SK-N-MC (cell line): Measurements from ENCODE around the gene SLC2A9.

ENCODE experiments used
- DNase-seq: peaks from one replicate; pipeline ENCODE4 v3.0.0-alpha.2; 2011; ENCODE audit warnings: low read depth, low spot score
- H3K27ac ChIP-seq: fragments of 200-600 bp; sonication (generic); 2 replicates; pipeline ENCODE4 v1.5.1; 2016; ENCODE audit warnings: mixed run types
- H3K36me3 ChIP-seq: fragments of 200-600 bp; sonication (generic); 2 replicates; pipeline ENCODE4 v1.6.1; 2017; ENCODE audit warnings: antibody characterized with exemption, low read length, mixed read lengths; ENCODE audit not compliant: insufficient read depth
- H3K4me3 ChIP-seq: fragments of 200-600 bp; sonication (generic); 2 replicates; pipeline ENCODE4 v1.5.1; 2016
- H3K9ac ChIP-seq: fragments of 200-600 bp; sonication (generic); 2 replicates; pipeline ENCODE4 v1.8.0; 2017; ENCODE audit warnings: mixed run types, mixed read lengths; ENCODE audit not compliant: insufficient read length
- H3K9me3 ChIP-seq: fragments of 200-600 bp; sonication (generic); 2 replicates; pipeline ENCODE4 v1.6.1; 2017; ENCODE audit warnings: low read depth, mild to moderate bottlenecking, antibody characterized with exemption, low read length, moderate library complexity, mixed read lengths
- EZH2 ChIP-seq: fragments of 200-600 bp; sonication (generic); IDR thresholded peaks from one replicate; pipeline ENCODE4 v1.6.1; 2017; ENCODE audit warnings: antibody characterized with exemption
- FOXP2 ChIP-seq: optimal IDR thresholded peaks from 2 replicates; pipeline ENCODE3; 2011; ENCODE audit warnings: mild to moderate bottlenecking, moderate library complexity; ENCODE audit not compliant: insufficient read depth; ENCODE audit errors: extremely low read length, control extremely low read depth
- POLR2AphosphoS5 ChIP-seq: IDR thresholded peaks from 2 replicates; pipeline ENCODE4 v1.6.1; 2012; ENCODE audit warnings: mild to moderate bottlenecking, low read depth, low read length, borderline replicate concordance

The SLC2A9 gene

DNA sequence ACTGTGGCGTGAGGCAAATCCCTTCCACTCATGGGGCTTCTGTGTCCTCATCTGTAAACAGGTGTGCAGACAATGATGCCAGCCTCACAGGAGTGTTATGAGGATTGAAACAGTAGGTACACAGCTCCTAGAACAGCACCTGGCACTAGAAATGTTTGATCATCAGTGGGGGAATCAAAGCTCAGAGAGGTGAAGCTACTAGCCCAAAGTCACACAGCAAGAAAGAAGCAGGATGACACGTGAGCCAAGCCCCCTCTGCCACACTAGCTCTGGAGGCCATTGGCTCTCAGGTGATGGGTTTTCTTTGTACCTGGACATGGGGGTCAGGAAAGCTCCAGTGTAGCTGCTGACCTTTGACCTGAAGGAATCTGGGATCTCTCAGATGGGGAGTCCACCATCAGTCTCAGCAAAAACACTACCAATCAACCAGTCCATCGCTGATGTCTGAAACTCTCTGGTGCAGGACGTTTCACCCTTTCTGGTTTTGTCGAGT, 13.4 kb upstream of the SLC2A9 start:
- no peak overlapping the region for H3K27ac ChIP-seq
- H3K36me3 ChIP-seq, result no peaks in the 10 kb centered on the region
- TF ChIP-seq POLR2AphosphoS5 (no peak), FOXP2 (no peak), EZH2 (no peak)
- H3K9me3 ChIP-seq, result no peaks in the 10 kb centered on the region
- no peak overlapping the region for H3K9ac ChIP-seq
- H3K4me3 ChIP-seq, result no peak overlapping the region
- no peak for DNase-seq

DNA sequence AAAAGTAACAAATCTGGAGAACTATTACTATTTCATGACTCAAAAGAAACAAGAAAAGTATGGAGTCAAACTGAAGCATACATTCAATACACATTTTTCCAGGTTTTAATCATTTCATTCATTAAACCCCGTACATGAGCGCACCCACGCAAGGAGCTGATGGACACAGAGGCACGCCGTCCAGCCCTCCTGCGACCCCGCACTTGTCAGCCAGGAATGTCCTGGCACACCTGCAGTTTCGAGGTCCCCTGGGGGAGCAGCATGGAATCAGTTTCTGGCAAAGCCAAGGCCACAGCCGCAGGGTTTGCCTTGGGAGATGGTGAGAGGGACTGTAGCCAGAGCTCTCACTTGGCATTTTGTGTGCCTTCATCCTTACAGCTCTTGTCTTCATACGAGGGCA, 12.8 kb upstream of the SLC2A9 start:
- H3K4me3 ChIP-seq, result no peak overlapping the region
- no peak for TF ChIP-seq FOXP2
- no peak for TF ChIP-seq POLR2AphosphoS5
- no peak for TF ChIP-seq EZH2
- DNase-seq, result no peak
- H3K27ac ChIP-seq, result no peak overlapping the region
- H3K9me3 ChIP-seq, result no peaks in the 10 kb centered on the region
- no peak overlapping the region for H3K9ac ChIP-seq
- H3K36me3 ChIP-seq, result no peaks in the 10 kb centered on the region

DNA sequence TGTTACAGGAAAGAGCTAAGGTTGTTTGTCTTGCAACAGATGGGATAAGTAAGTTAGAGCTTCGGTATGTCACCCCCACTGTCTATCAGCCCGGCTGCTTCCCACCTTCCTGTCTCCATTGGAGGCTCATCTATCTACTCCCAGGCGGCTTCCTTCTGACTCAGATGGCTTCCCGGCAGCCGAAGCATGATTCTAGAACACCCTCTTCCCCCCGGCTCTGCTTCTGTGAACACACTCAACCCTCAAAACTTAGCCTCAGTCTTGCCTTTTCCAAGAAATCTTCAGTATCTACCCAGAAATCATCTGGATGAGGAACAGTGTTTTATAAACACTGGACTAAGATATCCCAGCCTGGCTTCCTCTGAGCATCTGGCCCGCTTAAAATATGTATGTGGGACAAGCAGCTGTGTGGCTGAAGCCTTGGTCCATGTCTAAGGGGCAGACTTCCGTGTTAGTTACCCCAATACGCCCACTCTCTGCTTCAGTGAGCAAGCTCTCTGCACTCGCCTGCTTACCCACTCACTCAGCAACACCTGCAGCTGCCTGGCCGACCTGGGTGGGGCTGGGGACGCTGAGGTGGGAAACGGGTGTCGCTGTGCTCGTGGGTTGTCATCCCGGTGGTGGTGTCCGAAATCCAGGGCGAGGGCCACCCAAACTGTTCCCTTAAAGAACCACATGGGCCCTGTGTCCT, 12.0 kb upstream of the SLC2A9 start:
- DNase-seq, result no peak
- Histone ChIP-seq H3K36me3 (no peaks in the 10 kb centered on the region), H3K27ac (no peak overlapping the region), H3K4me3 (no peak overlapping the region), H3K9ac (no peak overlapping the region), H3K9me3 (no peaks in the 10 kb centered on the region)
- TF ChIP-seq EZH2, result no peak

DNA sequence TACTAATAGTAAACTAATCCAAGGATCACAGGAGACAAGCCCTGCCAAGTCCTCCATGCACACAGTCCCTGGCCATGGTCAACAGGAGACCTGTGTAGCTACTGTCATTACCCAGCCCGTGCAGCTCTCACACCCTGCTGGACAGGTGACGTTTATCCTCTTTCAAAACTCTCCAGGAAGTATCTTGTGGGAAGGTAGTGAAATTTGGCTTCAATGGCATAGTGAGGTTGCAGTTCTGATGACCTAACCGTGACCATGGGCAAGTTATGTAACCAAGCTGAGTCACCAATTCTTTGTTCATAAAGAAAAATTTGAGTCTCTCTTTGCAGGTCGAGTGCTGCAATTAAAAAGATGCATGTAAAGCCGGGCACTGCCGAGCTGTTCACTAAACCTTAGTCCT, 11.3 kb upstream of the SLC2A9 start:
- no peak for DNase-seq
- Histone ChIP-seq H3K27ac (no peak overlapping the region), H3K4me3 (no peak overlapping the region), H3K9me3 (no peaks in the 10 kb centered on the region), H3K36me3 (no peaks in the 10 kb centered on the region), H3K9ac (no peak overlapping the region)
- no peak for TF ChIP-seq EZH2
- TF ChIP-seq POLR2AphosphoS5, result no peak
- no peak for TF ChIP-seq FOXP2

DNA sequence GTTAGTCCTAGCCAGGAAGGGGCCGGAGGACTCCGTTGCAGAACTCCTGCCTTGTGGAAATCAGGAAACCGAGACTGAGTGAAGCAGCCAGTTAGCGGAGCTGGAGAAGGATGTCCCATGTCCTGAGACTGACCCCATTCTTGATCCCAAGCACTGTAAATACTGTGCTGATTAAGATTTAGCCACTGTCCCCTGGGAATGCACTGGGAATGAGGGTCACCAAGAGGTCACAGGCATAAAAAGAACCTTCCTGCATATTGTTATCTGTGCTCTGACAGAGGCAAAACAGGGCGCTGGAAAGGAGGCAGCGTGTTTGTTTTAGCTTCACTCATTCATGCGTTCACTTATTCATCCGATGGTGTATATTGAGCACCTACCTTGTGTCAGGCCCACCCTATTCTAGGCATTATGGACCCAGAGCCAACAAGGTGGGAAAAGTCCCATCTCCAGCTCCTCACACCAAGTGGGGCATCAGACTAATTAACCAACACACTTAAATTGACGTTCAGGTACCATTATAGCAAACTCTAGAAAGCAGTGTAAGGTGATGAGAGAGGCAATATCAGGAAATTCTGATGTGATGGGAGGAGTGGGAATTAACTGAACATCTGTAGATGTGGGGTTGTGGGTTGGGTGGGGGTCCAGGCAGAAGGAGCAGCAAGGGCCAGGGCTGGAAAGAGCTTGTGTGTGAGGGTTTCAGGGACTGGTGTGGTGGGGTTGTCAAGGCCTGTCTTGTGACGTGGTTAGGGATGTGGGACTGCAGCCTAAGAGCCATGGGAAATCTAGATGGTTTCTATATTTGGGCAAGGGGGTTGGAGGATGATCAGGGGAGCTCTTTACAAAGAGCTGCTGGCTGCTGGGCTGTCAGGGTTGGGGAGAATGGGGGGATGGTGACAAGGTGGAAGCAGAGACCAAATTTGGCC, 10.6 kb upstream of the SLC2A9 start:
- TF ChIP-seq POLR2AphosphoS5 (no peak), EZH2 (no peak), FOXP2 (no peak)
- Histone ChIP-seq H3K27ac (no peak overlapping the region), H3K9me3 (no peaks in the 10 kb centered on the region)

DNA sequence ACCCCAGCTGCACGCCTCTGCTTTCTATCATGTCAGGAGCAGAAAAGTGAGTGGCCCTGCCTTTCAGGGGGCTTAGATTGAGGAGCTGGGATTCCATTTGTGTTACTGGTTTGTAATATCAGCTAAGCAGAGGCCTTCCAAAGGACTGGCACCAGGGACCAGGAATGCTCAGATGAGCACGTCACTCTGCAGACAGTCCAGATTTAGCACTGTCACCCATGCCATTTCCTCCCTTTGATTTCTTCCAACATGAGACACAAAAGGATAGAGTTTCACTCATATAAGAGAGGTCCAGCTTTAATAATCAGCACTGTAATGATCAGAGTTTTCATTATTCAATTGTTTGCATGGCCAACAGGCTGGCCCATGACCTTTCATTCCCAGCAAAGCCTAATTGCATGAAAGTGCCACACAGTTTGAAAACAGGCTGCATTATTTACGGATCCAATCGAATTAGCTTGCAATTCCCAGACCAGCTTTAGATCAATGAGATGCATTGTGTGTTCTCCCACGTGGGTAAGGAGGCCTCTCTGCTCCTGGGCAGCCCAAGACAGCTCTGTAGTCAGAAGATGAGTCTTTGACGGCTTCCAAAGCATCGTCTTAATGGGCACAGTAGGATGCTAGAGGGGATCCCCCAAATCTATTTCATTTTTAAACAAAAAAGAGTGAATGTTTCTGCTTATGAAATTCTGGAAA, 9.8 kb upstream of the SLC2A9 start:
- no peak overlapping the region for H3K9ac ChIP-seq
- no peak overlapping the region for H3K4me3 ChIP-seq
- no peaks in the 10 kb centered on the region for H3K9me3 ChIP-seq
- H3K36me3 ChIP-seq, result no peaks in the 10 kb centered on the region
- no peak overlapping the region for H3K27ac ChIP-seq
- DNase-seq, result no peak
- TF ChIP-seq EZH2 (no peak), POLR2AphosphoS5 (no peak), FOXP2 (no peak)

More for the DNA sequence above, 10.6 kb upstream of the SLC2A9 start:
- H3K36me3 ChIP-seq, result no peaks in the 10 kb centered on the region
- no peak overlapping the region for H3K4me3 ChIP-seq
- DNase-seq, result no peak
- H3K9ac ChIP-seq, result no peak overlapping the region

DNA sequence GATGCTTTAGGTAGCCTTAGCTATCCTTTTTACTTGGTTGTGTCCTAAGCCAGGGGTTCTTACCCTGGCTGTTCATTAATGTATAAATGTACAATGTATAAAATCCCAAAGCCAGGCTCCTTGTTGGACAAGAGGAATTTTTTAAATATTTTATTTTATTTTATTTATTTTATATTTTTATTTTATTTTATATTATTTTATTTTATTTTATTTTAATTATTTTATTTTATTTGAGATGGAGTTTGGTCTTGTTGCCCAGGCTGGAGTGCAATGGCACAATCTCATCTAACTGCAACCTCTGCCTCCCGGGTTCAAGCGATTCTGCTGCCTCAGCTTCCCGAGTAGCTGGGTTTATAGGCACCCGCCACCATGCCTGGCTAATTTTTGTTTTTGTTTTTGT, 8.1 kb upstream of the SLC2A9 start:
- no peak for TF ChIP-seq EZH2
- no peak for TF ChIP-seq POLR2AphosphoS5
- no peak for TF ChIP-seq FOXP2
- no peak for DNase-seq
- no peak overlapping the region for H3K9ac ChIP-seq
- H3K36me3 ChIP-seq, result no peaks in the 10 kb centered on the region
- no peak overlapping the region for H3K4me3 ChIP-seq
- no peak overlapping the region for H3K27ac ChIP-seq
- H3K9me3 ChIP-seq, result no peaks in the 10 kb centered on the region

DNA sequence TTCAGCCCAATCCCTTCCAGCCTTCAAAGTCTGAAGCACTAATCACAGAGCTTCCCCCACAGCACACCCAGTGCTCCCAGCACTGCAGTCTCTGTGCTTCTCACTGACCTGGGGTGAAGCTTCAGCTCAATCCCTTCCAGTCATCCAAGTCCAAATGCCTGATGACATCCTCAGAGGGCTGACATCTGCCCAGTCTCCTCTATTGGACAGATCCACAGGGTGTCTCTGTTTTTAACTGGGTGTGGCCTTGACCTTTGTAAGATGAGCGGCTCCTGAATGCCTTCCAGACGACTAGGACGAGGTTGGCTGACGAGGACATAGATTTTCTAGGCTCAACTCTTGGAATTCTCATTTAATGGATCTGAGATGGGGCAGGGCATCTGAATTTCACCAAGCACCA, 7.6 kb upstream of the SLC2A9 start:
- Histone ChIP-seq H3K27ac (no peak overlapping the region), H3K36me3 (no peaks in the 10 kb centered on the region), H3K4me3 (no peak overlapping the region), H3K9me3 (no peaks in the 10 kb centered on the region), H3K9ac (no peak overlapping the region)
- TF ChIP-seq EZH2, result no peak
- no peak for TF ChIP-seq POLR2AphosphoS5
- no peak for TF ChIP-seq FOXP2
- no peak for DNase-seq
